ENCODE results near the gene KDM5A. TPM values are rescaled to one million over a fixed set of nuclear protein-coding genes. Genes with fewer than 3 reads are reported as not detected.

Gene KDM5A
- total and polyA plus RNA-seq, 4 donors, result 6.2 to 101 (median 36.1) TPM

DNA sequence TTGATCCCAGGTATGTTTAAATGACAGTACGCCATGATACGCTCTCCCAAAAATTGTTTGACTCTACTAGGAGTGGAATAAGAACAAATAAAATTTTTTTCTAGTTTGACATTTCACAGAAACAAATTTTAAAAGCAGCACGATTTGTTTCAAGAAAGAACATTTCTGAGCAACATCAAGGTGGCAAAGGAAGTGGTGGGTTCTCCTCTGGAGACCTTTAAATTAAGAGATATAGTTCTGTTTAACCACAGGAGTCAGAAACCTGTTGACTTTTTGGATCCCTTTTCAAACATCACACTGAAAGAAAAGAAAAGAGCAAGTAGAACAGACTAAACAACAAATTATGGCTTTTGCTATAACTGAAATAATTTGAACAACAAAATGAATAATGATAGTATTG is 124.0 kb downstream of the KDM5A start:
- ATAC-seq (ENCODE audit: insufficient read depth, low FRiP score), result no peak
- TF ChIP-seq, protein P1, sequence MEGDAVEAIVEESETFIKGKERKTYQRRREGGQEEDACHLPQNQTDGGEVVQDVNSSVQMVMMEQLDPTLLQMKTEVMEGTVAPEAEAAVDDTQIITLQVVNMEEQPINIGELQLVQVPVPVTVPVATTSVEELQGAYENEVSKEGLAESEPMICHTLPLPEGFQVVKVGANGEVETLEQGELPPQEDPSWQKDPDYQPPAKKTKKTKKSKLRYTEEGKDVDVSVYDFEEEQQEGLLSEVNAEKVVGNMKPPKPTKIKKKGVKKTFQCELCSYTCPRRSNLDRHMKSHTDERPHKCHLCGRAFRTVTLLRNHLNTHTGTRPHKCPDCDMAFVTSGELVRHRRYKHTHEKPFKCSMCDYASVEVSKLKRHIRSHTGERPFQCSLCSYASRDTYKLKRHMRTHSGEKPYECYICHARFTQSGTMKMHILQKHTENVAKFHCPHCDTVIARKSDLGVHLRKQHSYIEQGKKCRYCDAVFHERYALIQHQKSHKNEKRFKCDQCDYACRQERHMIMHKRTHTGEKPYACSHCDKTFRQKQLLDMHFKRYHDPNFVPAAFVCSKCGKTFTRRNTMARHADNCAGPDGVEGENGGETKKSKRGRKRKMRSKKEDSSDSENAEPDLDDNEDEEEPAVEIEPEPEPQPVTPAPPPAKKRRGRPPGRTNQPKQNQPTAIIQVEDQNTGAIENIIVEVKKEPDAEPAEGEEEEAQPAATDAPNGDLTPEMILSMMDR (IDR thresholded peaks at IDR 0.05; ENCODE audit: control extremely low read depth, extremely low read depth), result no peak
- whole genome bisulfite sequencing, 2 donors, result 31 to 32% methylated on average over 3 of the region's 3 CpGs
- no peak overlapping the region for H3K9ac ChIP-seq (ENCODE audit: insufficient read depth in 1 of 2, low read length in 2 of 2)
- H3K27me3 ChIP-seq (ENCODE audit: control insufficient read depth in 3 of 3, insufficient read depth in 3 of 3, low read length in 2 of 3), result peaks cover 0 to 16% (median 12%) of the 10 kb centered on the region in 3 donors
- no peaks in the 10 kb centered on the region for H3K9me3 ChIP-seq (ENCODE audit: control insufficient read depth in 4 of 4, insufficient read depth in 3 of 4, low read length in 3 of 4)
- no peaks in the 10 kb centered on the region for H3K36me3 ChIP-seq (ENCODE audit: control insufficient read depth in 4 of 4, insufficient read depth in 4 of 4, low read length in 4 of 4)
- no peak overlapping the region for H3K27ac ChIP-seq (ENCODE audit: low read depth in 1 of 2, low read length in 1 of 2)
- DNase-seq, result no peak
- H3K4me1 ChIP-seq (ENCODE audit: control insufficient read depth in 5 of 5, insufficient read depth in 5 of 5, low read length in 5 of 5), result peaks cover 0 to 26% (median 10%) of the 10 kb centered on the region in 5 donors
- no peak overlapping the region for H3K4me3 ChIP-seq

DNA sequence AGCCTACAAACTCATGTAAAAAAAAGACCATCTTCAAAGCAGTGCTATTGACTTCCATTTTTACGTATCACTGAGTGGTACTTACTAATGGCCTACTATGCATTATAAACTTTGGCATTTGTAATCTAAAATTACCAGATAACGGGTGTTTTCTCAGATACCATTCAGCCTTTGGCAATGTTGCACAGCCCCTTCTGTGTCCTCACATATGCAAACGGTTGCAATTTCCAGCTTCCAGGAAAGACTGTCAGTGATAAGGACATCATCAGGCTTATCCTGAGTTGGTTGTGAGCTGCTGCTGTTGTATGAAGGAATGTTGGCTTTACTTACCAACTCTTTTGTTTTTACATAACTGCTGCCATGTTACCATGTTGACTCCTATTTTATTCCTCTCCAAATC is 124.9 kb downstream of the KDM5A start:
- peaks cover 0 to 15% (median 12%) of the 10 kb centered on the region in 3 donors for H3K27me3 ChIP-seq (ENCODE audit: control insufficient read depth in 3 of 3, insufficient read depth in 3 of 3, low read length in 2 of 3)
- 68 to 77% methylated on average over 3 of the region's 3 CpGs for WGBS, 2 donors
- peak in 2 of 3 donors; percentile 36 to 49 for DNase-seq
- TF ChIP-seq, protein P1 (IDR thresholded peaks at IDR 0.05; ENCODE audit: control extremely low read depth, extremely low read depth), result no peak
- no peak overlapping the region for H3K9ac ChIP-seq (ENCODE audit: insufficient read depth in 1 of 2, low read length in 2 of 2)
- H3K27ac ChIP-seq (ENCODE audit: low read depth in 1 of 2, low read length in 1 of 2), result no peak overlapping the region
- H3K4me3 ChIP-seq, result no peak overlapping the region
- no peaks in the 10 kb centered on the region for H3K9me3 ChIP-seq (ENCODE audit: control insufficient read depth in 4 of 4, insufficient read depth in 3 of 4, low read length in 3 of 4)
- H3K36me3 ChIP-seq (ENCODE audit: control insufficient read depth in 4 of 4, insufficient read depth in 4 of 4, low read length in 4 of 4), result no peaks in the 10 kb centered on the region
- ATAC-seq (ENCODE audit: insufficient read depth, low FRiP score), result no peak
- H3K4me1 ChIP-seq (ENCODE audit: control insufficient read depth in 5 of 5, insufficient read depth in 5 of 5, low read length in 5 of 5), result peaks cover 0 to 25% (median 8%) of the 10 kb centered on the region in 5 donors

DNA sequence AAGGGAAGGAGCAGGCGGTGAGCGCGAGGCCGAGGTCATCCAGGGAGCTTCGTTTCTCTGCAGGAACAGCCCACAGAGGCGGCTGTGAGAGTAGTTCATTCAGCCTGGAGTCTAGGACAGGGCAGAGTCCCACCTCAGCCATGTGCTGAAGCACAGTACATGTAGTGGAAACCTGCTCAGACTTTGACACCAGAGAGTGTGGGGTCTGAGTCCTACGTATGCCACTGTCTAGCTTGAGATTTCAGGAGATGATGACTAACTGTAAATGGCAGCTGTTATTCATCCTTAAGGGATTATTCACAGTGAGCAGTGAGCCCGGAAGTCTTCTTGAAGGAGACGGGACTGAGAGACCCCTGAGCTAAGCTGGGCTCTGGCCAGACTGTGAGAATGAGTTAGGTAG is 125.5 kb downstream of the KDM5A start:
- H3K4me1 ChIP-seq (ENCODE audit: control insufficient read depth in 5 of 5, insufficient read depth in 5 of 5, low read length in 5 of 5), result peaks cover 0 to 18% (median 6%) of the 10 kb centered on the region in 5 donors
- ATAC-seq (ENCODE audit: insufficient read depth, low FRiP score), result no peak
- H3K4me3 ChIP-seq, result no peak overlapping the region
- H3K27ac ChIP-seq (ENCODE audit: low read depth in 1 of 2, low read length in 1 of 2), result no peak overlapping the region
- TF ChIP-seq, protein P1 (IDR thresholded peaks at IDR 0.05; ENCODE audit: control extremely low read depth, extremely low read depth), result no peak
- WGBS, 2 donors, result 83 to 86% methylated on average over 9 of the region's 9 CpGs
- no peaks in the 10 kb centered on the region for H3K36me3 ChIP-seq (ENCODE audit: control insufficient read depth in 4 of 4, insufficient read depth in 4 of 4, low read length in 4 of 4)
- no peaks in the 10 kb centered on the region for H3K9me3 ChIP-seq (ENCODE audit: control insufficient read depth in 4 of 4, insufficient read depth in 3 of 4, low read length in 3 of 4)
- no peak overlapping the region for H3K9ac ChIP-seq (ENCODE audit: insufficient read depth in 1 of 2, low read length in 2 of 2)
- DNase-seq, result no peak
- peaks cover 0 to 12% (median 11%) of the 10 kb centered on the region in 3 donors for H3K27me3 ChIP-seq (ENCODE audit: control insufficient read depth in 3 of 3, insufficient read depth in 3 of 3, low read length in 2 of 3)

DNA sequence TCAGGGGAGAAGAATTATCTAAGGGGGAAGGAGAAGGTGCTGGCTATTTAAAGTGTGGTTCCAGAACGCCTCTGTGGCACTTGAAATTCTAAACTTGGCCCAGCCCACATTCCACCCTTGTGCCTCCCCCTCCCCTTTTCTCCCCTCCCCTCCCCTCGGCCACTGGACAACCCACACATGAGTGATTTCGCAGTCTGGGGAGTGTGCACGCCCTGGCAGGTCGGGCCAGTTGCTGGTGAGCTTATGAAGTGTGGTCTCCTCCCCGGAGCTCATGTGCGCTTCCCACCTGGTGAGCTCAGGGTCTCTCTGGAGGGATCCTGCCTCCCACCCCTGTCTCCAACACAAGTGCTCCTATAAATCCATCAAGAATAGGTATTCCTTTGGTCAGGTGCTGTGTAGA is 126.3 kb downstream of the KDM5A start, which contains the start of gene SLC6A13:
SLC6A13 (minus strand) TSS at position 20 of the 400 bp plus-strand sequence. CDS start 2,784 bp downstream, outside the sequence.
- Histone ChIP-seq H3K4me1 (ENCODE audit: control insufficient read depth in 5 of 5, insufficient read depth in 5 of 5, low read length in 5 of 5) (peaks cover 0 to 11% (median 4%) of the 10 kb centered on the region in 5 donors), H3K27me3 (ENCODE audit: control insufficient read depth in 3 of 3, insufficient read depth in 3 of 3, low read length in 2 of 3) (peaks cover 0 to 8% (median 7%) of the 10 kb centered on the region in 3 donors), H3K4me3 (no peak within 1 kb of the TSS), H3K27ac (ENCODE audit: low read depth in 1 of 2, low read length in 1 of 2) (no peak within 1 kb of the TSS), H3K9me3 (ENCODE audit: control insufficient read depth in 4 of 4, insufficient read depth in 3 of 4, low read length in 3 of 4) (no peaks in the 10 kb centered on the region), H3K36me3 (ENCODE audit: control insufficient read depth in 4 of 4, insufficient read depth in 4 of 4, low read length in 4 of 4) (no peaks in the 10 kb centered on the region), H3K9ac (ENCODE audit: insufficient read depth in 1 of 2, low read length in 2 of 2) (no peak within 1 kb of the TSS)
- TF ChIP-seq, protein P1 (IDR thresholded peaks at IDR 0.05; ENCODE audit: control extremely low read depth, extremely low read depth), result no peak
- DNase-seq, result peak; percentile 29 to 54 (median 48)
- ATAC-seq (ENCODE audit: insufficient read depth, low FRiP score), result peak; percentile 77
- 39 to 50% methylated on average over 7 of the region's 7 CpGs for WGBS, 2 donors

Measured in lung (tissue), 12 donors.